GM19397 (cell line): ENCODE measurements around the gene CA11.
"Not testable (repeated sequence)": the region's sequence is repeated elsewhere in the genome, so short reads cannot be mapped to it uniquely, and the experiment has no call there.

Experiments used
- ATAC-seq: cut with Tn5 transposase; IDR thresholded peaks from one replicate; pipeline ENCODE4 v1.9.1; 2021; ENCODE audit warnings: mild to moderate bottlenecking, moderate library complexity; ENCODE audit not compliant: unreplicated experiment

Gene CA11

DNA sequence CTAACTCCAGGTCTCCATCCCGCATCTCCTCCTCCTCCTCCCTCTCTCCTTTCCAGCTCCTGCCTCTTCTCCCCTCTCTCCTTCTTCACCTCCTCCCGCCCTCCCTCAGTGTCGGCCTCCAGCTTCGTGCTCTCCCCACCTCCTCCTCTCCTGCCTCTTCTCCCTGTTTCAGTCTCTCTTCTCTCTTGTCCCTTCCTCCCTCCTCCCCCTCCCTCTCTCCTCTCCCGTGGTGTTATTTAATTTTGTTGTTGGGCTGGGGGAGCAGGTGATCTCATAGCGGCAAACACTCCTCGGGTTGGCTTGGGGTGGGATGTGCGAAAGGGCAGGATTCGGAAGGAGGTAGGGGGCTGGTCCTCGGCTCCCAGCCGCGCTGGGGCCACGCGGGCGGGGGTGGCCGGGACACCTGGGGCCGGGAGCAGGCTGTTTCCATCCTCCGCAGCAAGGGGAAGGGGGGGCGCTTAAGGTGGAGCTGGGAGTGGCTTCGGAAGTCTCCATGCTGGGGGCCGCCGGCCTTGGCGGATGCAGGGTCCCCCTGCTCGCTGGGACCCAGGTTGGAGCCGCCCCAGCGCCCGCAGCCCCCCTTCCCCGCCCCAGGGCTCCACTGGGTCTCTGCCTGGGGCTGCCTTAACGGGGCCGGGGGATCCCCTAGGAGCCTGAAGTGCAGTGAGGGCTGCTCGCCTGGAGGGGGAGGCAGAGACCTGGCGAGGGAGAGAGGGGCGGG is at the start of gene CA11:
TSS of gene CA11 (minus strand) at position 187 of the 721 bp plus-strand sequence. CDS start 555 bp downstream, outside the sequence.
- peak; percentile 81 for ATAC-seq

GRCh38 chr19:48693629-48694028 is 47.6 kb upstream of the CA11 start:
- not testable (repeated sequence) for ATAC-seq

DNA sequence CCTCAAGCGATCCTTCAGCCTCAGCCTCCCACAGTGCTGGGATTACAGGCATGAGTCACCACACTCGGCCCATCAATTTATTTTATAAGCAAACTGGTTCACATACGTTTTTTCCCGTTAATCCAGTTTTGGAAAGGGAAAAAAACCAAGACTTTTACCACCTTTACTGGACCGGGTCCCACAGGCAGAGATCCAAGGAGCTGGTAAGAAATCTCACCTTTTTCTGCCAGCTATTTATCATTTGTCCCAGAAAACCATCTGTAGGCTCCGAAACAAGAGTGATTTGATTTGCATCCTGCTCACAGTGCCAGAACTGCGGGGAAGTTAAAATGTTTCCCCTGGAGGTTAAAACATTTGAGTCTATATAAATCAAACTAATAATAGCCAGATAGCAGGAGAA is 43.5 kb upstream of the CA11 start:
- no peak for ATAC-seq

DNA sequence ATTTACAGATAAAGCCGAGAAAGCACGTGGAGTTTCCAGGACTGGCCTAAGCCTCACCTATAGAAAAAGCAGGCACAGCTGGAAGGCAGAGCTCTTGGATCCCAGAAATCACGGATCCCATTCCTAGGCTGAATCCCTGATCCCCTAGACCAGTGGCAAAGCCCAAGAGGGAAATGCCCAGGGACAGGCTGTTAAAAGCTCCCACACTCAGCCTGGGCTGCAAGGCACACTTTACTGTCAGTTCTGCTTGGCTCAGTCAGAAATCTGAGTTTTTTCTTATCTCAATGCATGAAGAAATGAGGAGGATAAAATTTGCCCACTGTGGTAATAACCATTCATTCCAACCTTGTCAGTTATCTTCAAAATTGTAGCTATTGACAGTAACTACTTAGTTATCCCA is 41.8 kb upstream of the CA11 start:
- ATAC-seq: no peak

DNA sequence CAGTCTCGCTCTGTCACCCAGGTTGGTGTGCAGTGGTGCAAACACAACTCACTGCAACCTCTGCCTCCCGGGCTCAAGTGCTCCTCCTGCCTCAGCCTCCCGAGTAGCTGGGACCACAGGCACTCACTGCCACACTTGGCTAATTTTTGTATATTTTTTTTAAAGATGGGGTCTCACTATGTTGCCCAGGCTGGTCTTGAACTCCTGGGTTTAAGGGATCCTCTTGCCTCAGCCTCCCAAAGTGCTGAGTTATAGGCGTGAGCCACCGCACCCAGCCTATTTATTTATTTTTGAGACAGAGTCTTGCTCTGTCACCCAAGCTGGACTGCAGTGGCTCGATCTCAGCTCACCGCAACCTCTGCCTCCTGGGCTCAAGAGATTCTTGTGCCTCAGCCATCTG is 40.6 kb upstream of the CA11 start:
- ATAC-seq: not testable (repeated sequence)

- ATAC-seq: no peak
Observed at GRCh38 chr19:48686088-48686487, 40.1 kb upstream of the CA11 start.

DNA sequence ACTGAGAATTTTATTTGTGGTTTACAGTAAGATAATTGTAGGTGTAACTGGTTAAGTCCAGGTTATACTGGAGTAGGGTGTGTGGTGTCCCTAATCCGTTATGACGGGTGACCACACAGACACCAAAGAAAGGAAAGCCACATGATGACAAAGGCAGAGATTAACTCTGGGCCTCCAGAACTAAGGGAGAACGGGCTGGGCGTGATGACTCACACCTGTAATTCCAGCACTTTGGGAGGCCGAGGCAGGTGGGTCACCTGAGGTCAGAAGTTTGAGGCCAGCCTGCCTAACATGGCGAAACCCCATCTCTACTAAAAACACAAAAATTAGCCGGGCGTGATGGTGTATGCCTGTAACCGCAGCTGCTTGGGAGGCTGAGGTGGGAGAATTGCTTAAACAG is 39.6 kb upstream of the CA11 start:
- ATAC-seq: no peak

GRCh38 chr19:48683349-48683748 is 37.4 kb upstream of the CA11 start:
- no peak for ATAC-seq

- no peak for ATAC-seq
Observed at GRCh38 chr19:48681127-48681470, 35.1 kb upstream of the CA11 start.

GRCh38 chr19:48680436-48681126 is 34.6 kb upstream of the CA11 start:
- no peak for ATAC-seq

DNA sequence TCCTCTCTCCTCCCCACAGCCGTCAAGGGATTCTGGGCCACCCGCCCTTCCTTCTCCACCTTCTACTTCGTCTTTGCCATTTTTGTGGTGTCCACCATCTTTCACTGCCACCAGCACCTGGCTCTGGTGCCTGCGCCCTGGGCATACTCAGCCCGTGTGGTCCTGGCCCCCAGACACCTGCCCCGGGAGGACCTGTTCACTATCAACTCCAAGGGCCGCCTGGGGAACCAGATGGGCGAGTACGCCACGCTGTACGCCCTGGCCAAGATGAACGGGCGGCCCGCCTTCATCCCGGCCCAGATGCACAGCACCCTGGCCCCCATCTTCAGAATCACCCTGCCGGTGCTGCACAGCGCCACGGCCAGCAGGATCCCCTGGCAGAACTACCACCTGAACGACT is 34.0 kb upstream of the CA11 start:
- not testable (repeated sequence) for ATAC-seq

DNA sequence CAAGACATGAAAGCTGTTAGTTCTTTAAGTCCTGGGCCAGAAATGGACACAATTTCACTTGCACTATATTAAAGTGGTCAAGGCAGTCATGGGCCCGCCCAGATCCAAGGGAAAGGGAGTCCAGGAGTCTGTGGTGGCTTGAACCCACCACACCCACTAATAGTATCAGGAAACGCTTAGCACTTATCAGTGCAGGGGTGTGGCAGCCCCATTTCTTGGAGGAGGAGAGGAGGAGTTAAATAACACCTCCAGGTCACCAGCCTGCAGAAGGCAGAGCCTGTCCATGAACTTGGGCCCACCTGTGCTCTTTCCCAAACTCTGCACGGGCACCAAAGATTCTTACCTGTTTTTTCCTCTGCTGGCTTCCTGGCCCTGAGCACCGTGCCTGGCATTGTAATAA is 32.2 kb upstream of the CA11 start:
- ATAC-seq: no peak

DNA sequence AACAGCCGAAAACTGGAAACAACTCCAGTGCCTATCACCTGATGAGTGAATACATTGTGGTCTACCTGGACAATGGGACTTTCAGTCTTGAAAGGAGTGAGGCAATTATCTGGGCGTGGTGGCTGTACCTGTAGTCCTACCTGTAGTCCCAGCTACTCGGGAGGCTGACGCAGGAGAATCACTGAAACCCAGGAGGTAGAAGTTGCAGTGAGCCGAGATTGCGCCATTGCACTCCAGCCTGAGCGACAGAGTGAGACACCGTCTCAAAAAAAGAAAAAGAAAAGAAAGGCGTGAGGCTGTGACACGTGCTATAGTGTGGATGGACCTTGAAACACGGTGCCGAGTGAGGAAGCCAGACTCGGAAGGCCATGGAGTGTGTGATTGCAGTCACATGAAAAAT is 30.9 kb upstream of the CA11 start:
- no peak for ATAC-seq

- ATAC-seq: no peak
Observed at GRCh38 chr19:48676487-48676886, 30.5 kb upstream of the CA11 start.

GRCh38 chr19:48674921-48675824 is 29.2 kb upstream of the CA11 start:
- ATAC-seq: no peak

- ATAC-seq: no peak
Observed at GRCh38 chr19:48674216-48674809, 28.3 kb upstream of the CA11 start.

- ATAC-seq: no peak
Observed at GRCh38 chr19:48673436-48674100, 27.6 kb upstream of the CA11 start.

- ATAC-seq: no peak
Observed at GRCh38 chr19:48672994-48673393, 27.0 kb upstream of the CA11 start, which contains the start of gene NTN5. Gene NTN5 (minus strand): TSS chr19:48673017. CDS start chr19:48670986, 2,031 bp downstream.

DNA sequence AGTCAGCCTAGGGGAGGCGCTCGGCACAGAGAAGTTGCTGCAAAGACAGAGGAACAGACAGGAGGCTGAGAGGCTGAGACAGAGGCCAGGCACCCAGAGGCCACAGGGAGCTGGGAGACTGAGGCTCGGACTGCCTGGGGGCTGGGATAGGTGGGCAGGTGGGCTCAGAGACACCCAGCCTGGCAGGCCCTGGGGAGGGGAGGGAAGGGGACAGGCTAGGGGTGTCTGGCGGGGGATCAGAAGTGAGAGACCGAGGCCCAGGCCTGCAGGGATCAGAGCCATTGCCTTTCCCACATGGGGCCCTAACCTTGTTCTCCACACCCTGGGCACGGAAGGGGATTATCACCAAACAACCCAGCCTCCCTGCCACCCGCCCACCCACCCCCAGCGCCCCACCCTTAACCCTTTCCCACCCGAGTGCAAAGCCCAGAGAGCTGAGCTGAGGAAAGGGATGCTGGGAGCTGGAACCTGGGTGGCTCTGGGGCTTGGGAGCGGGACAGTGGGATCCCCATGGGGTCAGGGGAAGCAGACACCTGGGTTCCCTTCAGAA is 25.5 kb upstream of the CA11 start:
- ATAC-seq: no peak
